OCI-LY1 (cell line): ENCODE data around the gene GPI.
"Not testable (repeated sequence)": the region's sequence is repeated elsewhere in the genome, so short reads cannot be mapped to it uniquely, and the experiment has no call there.

Experiments
- H2AFZ ChIP-seq: fragments of 200-600 bp; sonication (generic), shearing (Covaris generic); 2 replicates; pipeline ENCODE4 v1.6.0; 2014; ENCODE audit warnings: antibody characterized with exemption, mild to moderate bottlenecking, low read length
- H3F3A ChIP-seq: fragments of 200-600 bp; sonication (generic), shearing (Covaris generic); 2 replicates; pipeline ENCODE4 v1.6.0; 2014; ENCODE audit warnings: mild to moderate bottlenecking, antibody characterized with exemption, low read length, moderate library complexity; ENCODE audit not compliant: insufficient read depth
- H3K27ac ChIP-seq: fragments of 200-600 bp; sonication (generic); 2 replicates; pipeline ENCODE4 v1.5.1; 2014; ENCODE audit warnings: low read length, mixed run types, mild to moderate bottlenecking, low read depth; ENCODE audit not compliant: poor library complexity, severe bottlenecking
- H3K27me3 ChIP-seq: fragments of 200-600 bp; sonication (generic); 2 replicates; pipeline ENCODE4 v1.6.0; 2014; ENCODE audit warnings: antibody characterized with exemption, mild to moderate bottlenecking, low read length, moderate library complexity; ENCODE audit not compliant: insufficient read depth
- H3K36me3 ChIP-seq: fragments of 200-600 bp; sonication (generic); 2 replicates; pipeline ENCODE4 v1.6.1; 2014; ENCODE audit warnings: mild to moderate bottlenecking, antibody characterized with exemption, low read length, moderate library complexity, mixed read lengths; ENCODE audit not compliant: insufficient read depth
- H3K4me1 ChIP-seq: fragments of 200-600 bp; sonication (generic); 2 replicates; pipeline ENCODE4 v1.5.1; 2014; ENCODE audit warnings: mild to moderate bottlenecking, low read length, moderate library complexity; ENCODE audit not compliant: insufficient read depth, severe bottlenecking
- H3K4me2 ChIP-seq: fragments of 200-600 bp; sonication (generic), shearing (Covaris generic); 2 replicates; pipeline ENCODE4 v1.6.1; 2014; ENCODE audit warnings: low read length
- H3K4me3 ChIP-seq: fragments of 200-600 bp; sonication (generic); 2 replicates; pipeline ENCODE4 v1.5.1; 2014; ENCODE audit warnings: low read length, low read depth, mild to moderate bottlenecking, mixed read lengths; ENCODE audit not compliant: poor library complexity, severe bottlenecking
- H3K79me2 ChIP-seq: fragments of 200-600 bp; shearing (Covaris generic); 2 replicates; pipeline ENCODE4 v1.6.1; 2016; ENCODE audit warnings: mixed run types, low read length, mixed read lengths; ENCODE audit not compliant: insufficient read depth
- H3K9ac ChIP-seq: fragments of 200-600 bp; sonication (generic), shearing (Covaris generic); 2 replicates; pipeline ENCODE4 v1.6.1; 2014; ENCODE audit warnings: mild to moderate bottlenecking, low read length, mixed read lengths
- H3K9me2 ChIP-seq: fragments of 200-600 bp; sonication (generic), shearing (Covaris generic); 2 replicates; pipeline ENCODE4 v1.6.1; 2014; ENCODE audit warnings: low read depth, mild to moderate bottlenecking, low read length, mixed read lengths
- H3K9me3 ChIP-seq: fragments of 200-600 bp; shearing (Covaris generic); 2 replicates; pipeline ENCODE4 v1.6.1; 2014; ENCODE audit warnings: low read length, mixed read lengths
- H4K20me1 ChIP-seq: fragments of 200-600 bp; sonication (generic), shearing (Covaris generic); 2 replicates; pipeline ENCODE4 v1.6.0; 2016; ENCODE audit warnings: mild to moderate bottlenecking, low read length; ENCODE audit not compliant: insufficient read depth
- CTCF ChIP-seq: fragments of 200-600 bp; sonication (generic), shearing (Covaris generic); IDR thresholded peaks from 2 replicates; pipeline ENCODE4 v1.5.1; 2017; ENCODE audit warnings: mild to moderate bottlenecking, antibody characterized with exemption, low read length, moderate library complexity, mixed read lengths
- EZH2 ChIP-seq: fragments of 200-600 bp; sonication (generic), shearing (Covaris generic); IDR thresholded peaks from 2 replicates; pipeline ENCODE4 v1.8.0; 2017; ENCODE audit warnings: borderline replicate concordance, mixed run types, mild to moderate bottlenecking, antibody characterized with exemption, low read length, moderate library complexity, mixed read lengths

The GPI gene

GRCh38 chr19:34397853-34398252 lies 32.9 kb downstream of the GPI start:
- Histone ChIP-seq H3K4me2 (no peak overlapping the region), H3K79me2 (no peaks in the 10 kb centered on the region), H3K36me3 (peaks cover 82% of the 10 kb centered on the region), H2AFZ (no peak overlapping the region), H3K9me3 (no peaks in the 10 kb centered on the region), H4K20me1 (no peaks in the 10 kb centered on the region), H3F3A (no peaks in the 10 kb centered on the region), H3K4me1 (no peaks in the 10 kb centered on the region), H3K27me3 (no peaks in the 10 kb centered on the region), H3K9ac (no peak overlapping the region), H3K9me2 (no peaks in the 10 kb centered on the region), H3K4me3 (no peak overlapping the region), H3K27ac (no peak overlapping the region)
- no peak for TF ChIP-seq EZH2
- TF ChIP-seq CTCF: no peak

- Histone ChIP-seq H3K36me3 (peaks cover 62% of the 10 kb centered on the region), H4K20me1 (no peaks in the 10 kb centered on the region), H3K4me2 (no peak overlapping the region), H3K4me3 (no peak overlapping the region), H3K9me3 (no peaks in the 10 kb centered on the region), H3K27me3 (no peaks in the 10 kb centered on the region), H3K9ac (no peak overlapping the region), H3K27ac (no peak overlapping the region), H3F3A (no peaks in the 10 kb centered on the region), H3K9me2 (no peaks in the 10 kb centered on the region), H3K79me2 (peaks cover 2% of the 10 kb centered on the region; the same call in 1 of the 2 replicates), H2AFZ (no peak overlapping the region), H3K4me1 (no peaks in the 10 kb centered on the region)
- no peak for TF ChIP-seq CTCF
- no peak for TF ChIP-seq EZH2
Observed at GRCh38 chr19:34399886-34400285, 34.9 kb downstream of the GPI start.

- H2AFZ ChIP-seq, H4K20me1 ChIP-seq, H3K9ac ChIP-seq, H3K9me2 ChIP-seq, H3K4me1 ChIP-seq, H3K27ac ChIP-seq, H3K27me3 ChIP-seq, H3F3A ChIP-seq, H3K4me2 ChIP-seq, H3K4me3 ChIP-seq, H3K9me3 ChIP-seq: not testable (repeated sequence)
- peaks cover 58% of the 10 kb centered on the region for H3K36me3 ChIP-seq
- peaks cover 11% of the 10 kb centered on the region for H3K79me2 ChIP-seq
Observed at GRCh38 chr19:34400844-34401243, 35.8 kb downstream of the GPI start.

GRCh38 chr19:34402074-34402600 lies 37.1 kb downstream of the GPI start:
- Histone ChIP-seq H3K4me2 (no peak overlapping the region), H3F3A (no peaks in the 10 kb centered on the region), H3K9me2 (no peaks in the 10 kb centered on the region), H3K36me3 (peaks cover 48% of the 10 kb centered on the region), H3K4me1 (peaks cover 11% of the 10 kb centered on the region), H3K27me3 (no peaks in the 10 kb centered on the region), H3K79me2 (peaks cover 15% of the 10 kb centered on the region), H2AFZ (no peak overlapping the region), H4K20me1 (no peaks in the 10 kb centered on the region), H3K9me3 (no peaks in the 10 kb centered on the region), H3K9ac (no peak overlapping the region), H3K27ac (no peak overlapping the region), H3K4me3 (no peak overlapping the region)
- TF ChIP-seq EZH2: no peak
- no peak for TF ChIP-seq CTCF
